SK-N-DZ (cell line): ENCODE measurements around the gene OR2T34. TPM values are rescaled to one million over a fixed set of nuclear protein-coding genes. Genes with fewer than 3 reads are reported as not detected.
"Not testable (repeated sequence)": the region's sequence is repeated elsewhere in the genome, so short reads cannot be mapped to it uniquely, and the experiment has no call there.

Experiments
- DNase-seq: peaks from one replicate; pipeline ENCODE4 v3.0.0-alpha.2; 2015; ENCODE audit warnings: low spot score
- polyA plus RNA-seq, 2 experiments: library from polyadenylated mRNA; depleted of rRNA; stranded (reverse); fragments of >200 nt; gene quantifications; 2 replicates each; pipeline ENCODE4 v1.2.3, GENCODE V29; 2014

The OR2T34 gene, protein sequence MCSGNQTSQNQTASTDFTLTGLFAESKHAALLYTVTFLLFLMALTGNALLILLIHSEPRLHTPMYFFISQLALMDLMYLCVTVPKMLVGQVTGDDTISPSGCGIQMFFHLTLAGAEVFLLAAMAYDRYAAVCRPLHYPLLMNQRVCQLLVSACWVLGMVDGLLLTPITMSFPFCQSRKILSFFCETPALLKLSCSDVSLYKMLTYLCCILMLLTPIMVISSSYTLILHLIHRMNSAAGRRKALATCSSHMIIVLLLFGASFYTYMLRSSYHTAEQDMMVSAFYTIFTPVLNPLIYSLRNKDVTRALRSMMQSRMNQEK
- polyA plus RNA-seq (2014; cell fraction: cytosol; rRNA removed) = not detected in 2 replicates
- polyA plus RNA-seq (2014; cell fraction: nucleus; rRNA removed) = not detected in 2 replicates

DNA sequence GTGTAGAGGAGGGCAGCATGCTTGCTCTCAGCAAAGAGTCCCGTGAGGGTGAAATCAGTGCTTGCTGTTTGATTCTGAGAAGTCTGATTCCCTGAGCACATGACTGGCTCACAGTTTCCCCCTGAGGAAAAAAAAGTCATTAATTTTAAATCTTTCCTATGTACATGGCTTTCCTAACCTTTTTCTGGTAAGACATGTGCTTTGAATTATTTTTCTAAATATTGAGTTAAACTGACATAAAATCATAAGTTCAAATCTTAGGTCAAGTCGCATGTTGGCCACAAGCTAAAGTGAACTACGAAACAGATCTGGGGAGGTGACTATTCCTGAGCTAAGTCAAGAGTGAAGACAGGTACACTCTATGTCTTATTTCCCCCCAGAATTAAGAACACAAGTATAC lies at the start of gene OR2T34:
OR2T34 (minus strand) TSS at position 101 of the 400 bp plus-strand sequence; CDS start at position 101, 0 bp downstream.
- not testable (repeated sequence) for DNase-seq

DNA sequence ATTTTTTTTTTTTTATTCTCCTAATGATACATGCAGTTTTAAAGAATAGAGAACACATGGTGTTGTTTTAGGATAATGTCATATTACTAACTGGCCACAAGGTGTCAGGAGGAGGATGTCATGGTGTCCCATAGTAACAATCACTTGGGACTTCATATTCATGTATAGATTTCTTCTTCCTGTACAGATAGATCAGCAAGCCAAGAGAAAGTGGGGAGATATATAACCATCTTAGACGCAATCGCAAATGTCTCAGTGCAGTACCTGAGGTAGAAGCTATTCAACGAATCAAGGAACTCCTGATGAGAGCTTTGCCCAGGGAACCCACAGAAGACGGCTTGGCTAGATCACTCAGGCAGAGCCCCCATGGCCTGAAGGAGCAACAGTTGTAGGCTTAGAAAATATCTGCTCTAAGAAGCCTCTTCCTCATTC lies 48.0 kb upstream of the OR2T34 start:
- peak; percentile 16 for DNase-seq

DNA sequence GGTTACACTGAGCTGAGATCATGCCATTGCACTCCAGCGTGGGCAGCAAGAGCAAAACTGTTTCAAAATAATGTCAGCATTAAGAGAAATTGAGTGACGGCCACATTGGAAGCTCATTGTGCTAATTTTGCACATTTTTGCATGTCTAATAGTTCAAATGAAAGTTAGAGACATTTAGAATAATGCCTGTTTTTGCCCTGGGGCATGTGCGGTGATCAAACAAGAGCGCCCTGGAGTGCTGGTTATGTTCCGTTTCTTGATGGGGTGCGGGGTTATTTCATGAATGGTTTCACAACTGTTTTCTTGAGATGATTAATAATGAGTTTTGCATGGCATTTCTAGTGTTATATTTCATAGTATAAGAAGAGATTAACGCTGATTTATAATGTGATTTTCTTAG lies 47.2 kb upstream of the OR2T34 start:
- no peak for DNase-seq

DNA sequence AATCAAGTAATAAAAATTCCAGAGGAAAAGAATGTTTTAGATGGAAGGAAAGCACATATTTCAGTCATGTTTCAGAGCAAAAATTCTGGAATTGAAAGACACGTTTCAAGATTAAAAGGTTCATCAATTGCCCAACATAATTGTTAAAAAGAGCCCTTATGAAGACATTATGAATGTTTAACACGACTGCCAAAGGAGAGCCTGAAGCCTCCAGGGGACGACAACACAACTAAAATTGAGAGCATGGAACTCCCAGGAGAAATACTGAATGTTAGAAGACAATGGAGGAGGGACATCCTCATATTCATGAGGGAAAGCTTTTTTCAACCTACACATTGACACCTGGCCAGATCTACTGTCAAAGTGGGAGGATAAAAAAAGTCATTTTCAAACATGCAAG lies 44.3 kb upstream of the OR2T34 start:
- peak; percentile 32 for DNase-seq

DNA sequence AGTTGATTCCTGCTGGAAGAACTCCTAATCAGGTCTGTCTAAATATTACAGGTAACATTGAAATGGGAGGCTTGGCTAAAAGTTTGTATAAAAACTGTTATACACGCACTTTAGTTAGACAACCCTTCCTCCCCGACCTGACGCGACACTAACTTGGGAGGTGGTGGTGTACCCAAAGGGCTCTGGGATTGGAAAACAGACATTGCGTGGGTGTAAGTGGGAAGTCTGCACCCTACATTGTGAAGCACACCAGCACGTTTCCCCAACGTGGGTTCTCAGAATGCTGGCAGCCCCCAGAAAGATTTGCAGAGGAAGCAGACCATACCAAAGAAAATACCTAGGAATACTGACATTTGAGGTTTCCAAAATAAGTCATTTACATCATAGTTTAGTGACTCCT lies 43.6 kb upstream of the OR2T34 start:
- no peak for DNase-seq

DNA sequence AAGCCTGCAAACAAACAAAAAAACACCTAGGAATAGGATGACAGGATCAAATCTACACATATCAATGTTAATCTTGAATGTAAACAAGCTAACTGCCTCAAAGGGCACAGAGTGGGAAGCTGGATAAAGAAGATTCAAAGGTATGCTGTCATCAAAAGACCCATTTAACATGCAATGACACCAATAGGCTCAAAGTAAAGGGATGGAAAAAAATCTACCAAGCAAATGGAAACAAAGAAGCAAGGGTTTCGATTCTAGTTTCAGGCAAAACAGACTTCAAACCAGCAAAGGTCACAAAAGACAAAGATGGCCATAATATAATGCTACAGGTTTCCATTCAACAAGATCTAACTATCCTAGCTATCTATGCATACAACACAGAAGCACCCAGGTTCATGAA lies 39.2 kb upstream of the OR2T34 start:
- no peak for DNase-seq

DNA sequence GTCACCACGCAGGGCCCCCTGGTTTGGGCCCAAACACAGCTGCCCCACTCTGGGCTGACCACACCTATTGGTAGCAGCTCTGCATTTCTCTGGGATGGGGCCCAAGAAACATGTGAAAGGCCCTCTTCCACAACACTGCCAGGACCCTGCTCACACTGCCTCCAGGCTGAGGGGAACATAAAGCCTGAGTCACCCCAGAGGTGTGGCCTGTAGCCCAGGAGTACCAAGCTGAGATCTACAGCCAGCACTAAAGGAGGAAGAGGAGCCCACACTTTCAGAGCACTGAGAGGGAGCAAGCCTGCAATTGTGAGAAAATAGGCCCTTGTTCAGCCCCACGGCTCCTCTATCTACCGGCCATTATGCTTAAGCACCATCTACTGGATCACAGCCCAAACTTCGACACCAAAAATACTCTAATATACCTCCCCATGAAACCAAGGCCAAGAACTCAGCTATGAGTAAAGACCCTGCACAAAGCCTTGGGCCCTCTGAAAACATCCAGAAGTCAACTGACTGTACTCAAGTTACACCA lies 37.4 kb upstream of the OR2T34 start:
- no peak for DNase-seq

DNA sequence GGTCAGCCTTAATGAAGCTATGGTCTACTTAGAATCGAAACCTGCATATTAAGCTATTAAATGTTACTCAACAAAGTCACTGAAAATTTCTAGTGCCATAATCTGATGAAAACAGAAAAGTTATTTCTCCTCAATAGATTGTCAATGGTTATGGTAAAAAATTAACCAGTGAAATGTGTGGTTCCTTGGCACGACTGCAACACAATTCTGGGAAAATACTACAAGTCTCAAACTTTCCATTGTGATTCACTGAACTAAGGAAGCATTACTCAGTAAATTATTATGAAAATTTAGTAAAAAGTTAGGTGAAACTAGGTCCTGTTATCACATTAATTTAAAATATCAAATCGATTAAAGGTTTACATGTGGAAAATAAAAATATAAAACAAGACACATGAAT lies 35.7 kb upstream of the OR2T34 start:
- DNase-seq = no peak

DNA sequence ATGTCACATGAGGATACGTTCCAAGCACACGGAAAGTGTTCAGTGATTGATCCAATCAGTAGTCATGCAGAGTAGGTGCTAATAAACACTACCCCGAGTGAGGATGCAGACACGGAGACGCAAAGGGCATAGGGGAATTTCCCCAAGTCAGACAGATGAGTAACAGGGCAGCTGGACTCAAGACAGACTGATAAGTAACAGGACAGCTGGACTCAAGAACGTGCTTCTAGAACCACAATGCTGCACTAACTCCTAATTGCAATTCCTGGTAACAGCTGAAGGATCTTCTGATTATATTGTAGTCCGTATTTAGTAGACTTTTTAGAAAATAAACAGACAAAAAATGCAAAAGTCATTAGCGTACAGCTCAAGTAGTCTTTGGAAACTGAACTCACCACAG lies 24.8 kb upstream of the OR2T34 start:
- DNase-seq = no peak

DNA sequence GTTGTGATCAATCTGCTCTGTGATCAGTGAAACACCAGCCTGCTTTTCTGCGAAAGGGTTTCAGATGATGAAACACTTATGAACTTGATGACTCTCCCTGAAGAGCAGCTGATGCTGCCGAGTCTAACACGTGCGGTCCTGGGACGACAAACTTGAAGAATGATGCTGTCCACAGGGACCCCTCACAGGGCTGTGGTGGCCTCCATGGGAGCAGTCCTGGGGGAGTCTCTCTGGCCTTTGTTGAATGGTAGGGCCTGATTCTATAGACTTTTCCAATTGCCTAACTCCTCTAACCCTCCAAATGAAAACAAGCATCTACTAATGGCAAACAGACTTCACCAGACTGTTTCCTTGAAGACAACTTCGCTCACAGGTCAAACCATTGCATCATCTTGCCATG lies 23.0 kb upstream of the OR2T34 start, which contains the start of gene OR2T10:
OR2T10 (minus strand) TSS at position 112 of the 400 bp plus-strand sequence. CDS start 3,932 bp downstream, outside the sequence.
- no peak for DNase-seq

DNA sequence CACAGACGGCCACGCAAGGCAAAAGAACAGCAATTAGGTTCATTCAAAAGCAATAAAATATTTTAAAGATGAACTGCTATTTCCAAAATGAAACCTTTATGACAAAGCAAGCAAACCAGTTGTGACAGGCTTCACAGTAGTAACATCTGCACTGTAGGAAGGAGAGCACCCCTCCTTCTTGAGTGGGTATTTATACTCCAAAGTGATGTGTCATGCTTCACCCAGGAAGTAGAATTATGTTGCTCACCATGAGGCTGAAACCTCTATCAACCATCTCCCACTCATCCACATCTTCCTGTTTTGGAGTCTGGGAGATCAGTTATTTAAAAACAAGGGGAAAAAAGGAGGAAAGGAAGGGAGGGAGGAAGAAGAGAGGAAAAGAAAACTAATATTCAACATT lies 22.1 kb upstream of the OR2T34 start:
- DNase-seq = no peak

DNA sequence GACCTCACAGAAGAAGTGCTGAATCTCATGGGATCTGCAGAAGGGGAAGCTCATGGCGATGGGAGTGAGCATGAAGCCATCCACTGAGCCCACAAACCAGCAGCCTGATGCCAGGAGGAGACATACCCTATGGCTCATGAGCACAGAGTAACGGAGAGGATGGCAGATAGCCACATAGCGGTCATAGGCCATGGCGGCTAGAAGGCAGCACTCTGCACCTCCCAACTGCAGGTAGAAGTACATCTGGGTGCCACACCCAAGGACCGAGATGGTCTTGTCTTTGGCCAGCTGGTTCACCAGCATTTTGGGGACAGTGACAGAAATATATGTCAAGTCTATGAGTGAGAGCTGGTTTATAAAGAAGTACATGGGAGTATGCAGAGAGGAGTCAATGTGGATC lies 18.7 kb upstream of the OR2T34 start:
- no peak for DNase-seq

DNA sequence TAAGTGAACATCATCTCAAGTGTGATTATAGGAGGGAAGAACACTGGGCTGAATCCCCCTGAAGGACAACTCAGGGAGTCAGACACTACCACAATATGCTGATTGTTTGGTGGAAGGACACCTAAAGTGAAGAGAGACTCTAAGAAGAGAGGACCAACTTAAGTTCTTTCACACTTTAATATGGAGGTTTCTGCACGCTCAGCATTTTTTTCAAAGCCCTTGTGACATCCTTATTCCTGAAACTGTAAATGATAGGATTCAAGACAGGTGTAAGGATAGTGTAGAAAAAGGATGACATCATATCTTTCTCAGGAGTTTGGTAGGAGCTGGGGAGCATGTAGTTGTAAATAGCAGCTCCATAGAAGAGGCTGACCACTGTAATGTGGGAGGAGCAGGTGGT lies 18.1 kb upstream of the OR2T34 start:
- DNase-seq = no peak

DNA sequence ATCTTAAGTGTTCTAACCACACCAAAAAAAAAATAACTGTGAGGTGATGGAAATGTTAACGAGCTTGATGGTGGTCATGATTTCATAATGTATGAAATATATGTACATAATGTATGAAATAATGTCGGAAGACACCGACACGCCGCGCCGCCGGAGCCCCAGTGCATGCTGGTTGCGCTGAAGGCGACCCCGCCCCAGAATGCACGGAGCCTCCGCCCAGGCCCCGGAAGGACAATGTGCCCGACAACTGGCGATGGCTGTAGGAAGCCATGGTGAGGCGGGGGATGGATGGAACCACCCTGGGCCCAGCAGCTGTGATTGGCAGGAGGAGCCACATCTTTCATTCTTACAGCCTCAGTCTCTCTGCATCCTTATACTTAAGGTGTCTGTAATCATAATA lies 15.5 kb upstream of the OR2T34 start:
- no peak for DNase-seq

DNA sequence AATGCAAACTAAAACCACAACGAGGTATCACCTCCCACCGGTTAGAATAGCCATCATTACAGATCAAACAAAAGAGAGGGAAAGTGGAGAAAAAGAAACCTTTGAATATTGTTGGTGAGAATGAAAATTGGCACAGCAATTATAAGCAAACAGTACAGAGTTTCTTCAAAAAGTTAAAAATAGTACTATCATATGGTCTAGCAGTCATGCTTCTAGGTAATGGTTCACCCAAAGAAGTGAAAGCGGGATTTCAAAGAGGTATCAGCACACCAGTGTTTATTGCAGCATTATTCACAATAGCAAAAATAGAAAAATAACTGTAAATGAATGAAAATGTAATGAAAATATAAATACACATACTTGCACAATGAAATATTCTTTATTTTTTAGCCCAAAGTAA lies 14.8 kb upstream of the OR2T34 start:
- no peak for DNase-seq

DNA sequence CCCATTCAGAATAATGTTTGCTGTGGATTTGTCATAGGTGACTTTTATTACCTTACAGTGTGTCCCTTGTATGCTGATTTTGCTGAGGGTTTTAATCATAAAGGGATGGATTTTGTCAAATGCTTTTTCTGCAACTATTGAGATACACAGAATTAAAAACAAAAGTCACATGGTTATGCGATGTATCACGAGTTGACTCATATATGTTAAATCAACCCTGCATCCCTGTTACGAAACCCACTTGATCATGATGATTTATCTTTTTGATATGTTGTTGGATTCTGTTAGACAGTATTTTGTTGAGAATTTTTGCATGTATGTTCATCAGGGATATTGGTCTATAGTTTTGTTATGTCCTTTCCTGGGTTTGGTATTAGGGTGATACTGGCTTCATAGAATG lies 10.7 kb upstream of the OR2T34 start:
- DNase-seq = no peak

DNA sequence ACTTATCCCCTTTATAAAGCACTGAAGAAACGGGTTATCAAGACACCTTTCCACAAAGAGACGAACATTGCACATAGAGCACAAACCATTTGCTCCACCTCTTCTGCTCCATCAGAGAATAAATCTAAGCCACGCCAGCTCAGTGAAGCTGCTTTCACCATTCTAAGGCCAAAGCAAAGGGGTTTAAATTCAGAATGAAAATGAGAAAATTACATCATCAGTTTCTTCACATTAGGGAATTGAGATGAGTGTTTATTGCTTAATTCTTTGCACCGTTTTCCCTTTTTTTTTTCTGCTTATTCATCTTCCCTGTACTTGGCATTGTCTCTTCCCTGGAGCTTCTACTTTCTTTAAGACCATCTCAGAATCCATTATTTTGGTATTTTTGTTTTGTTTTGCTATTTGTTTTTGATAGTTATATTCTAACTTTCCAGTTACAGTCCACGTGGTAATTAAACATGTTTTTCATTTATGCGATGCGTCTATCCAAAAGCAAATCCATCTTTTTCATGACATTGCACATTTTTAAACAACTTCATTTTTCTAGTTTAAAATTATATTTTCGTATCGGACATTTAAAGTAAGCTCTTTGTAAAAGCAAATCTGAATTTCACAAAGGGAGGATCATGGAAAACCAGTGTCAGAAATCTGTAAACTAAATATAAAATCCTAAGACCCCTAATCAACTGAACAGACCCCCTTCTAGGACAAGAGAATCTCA lies 1.9 kb upstream of the OR2T34 start:
- no peak for DNase-seq

DNA sequence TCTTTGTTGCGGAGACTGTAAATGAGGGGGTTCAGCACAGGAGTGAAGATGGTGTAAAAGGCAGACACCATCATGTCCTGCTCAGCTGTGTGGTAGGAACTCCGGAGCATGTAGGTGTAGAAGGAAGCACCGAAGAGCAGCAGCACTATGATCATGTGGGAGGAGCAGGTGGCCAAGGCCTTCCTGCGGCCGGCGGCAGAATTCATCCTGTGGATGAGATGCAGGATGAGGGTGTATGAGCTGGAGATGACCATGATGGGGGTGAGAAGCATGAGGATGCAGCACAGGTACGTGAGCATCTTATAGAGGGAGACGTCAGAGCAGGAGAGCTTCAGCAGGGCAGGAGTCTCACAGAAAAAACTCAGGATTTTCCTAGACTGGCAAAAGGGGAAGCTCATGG lies 701 bp downstream of the OR2T34 start:
- DNase-seq = not testable (repeated sequence)

DNA sequence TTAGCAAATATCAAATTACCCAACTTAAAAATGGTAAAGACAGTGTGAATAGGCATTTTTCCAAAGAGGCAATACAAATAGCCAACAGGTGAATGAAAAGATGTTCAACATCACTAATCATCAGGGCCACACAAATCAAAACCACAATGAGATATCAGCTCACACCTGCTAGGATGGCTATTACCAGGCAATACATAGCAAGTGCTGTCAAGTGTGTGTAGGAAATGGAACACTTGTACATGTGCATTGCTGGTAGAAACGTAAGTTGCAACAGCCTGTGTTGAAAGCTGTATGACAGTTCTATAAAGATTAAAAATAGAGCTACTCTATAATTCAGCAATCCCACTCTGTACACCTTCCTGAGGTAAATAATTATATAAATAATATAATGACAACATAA lies 2.5 kb downstream of the OR2T34 start:
- not testable (repeated sequence) for DNase-seq

DNA sequence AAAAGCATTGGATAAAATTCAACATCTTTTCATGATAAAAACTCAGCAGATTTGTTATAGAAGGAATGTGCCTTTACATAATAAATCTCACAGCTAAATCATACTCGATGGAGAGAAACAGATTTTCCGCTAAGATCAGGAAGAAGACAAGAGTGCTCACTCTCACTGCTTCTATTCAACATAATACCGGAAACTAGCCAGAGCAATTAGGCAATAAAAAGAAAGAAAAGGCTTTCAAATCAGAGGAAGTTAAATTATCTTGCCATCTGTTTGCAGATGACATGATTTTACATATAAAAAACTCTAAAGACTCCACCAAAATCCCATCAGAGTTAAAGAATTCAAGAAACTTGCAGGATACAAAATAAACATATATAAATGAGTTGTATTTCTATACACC lies 3.7 kb downstream of the OR2T34 start:
- DNase-seq = not testable (repeated sequence)

DNA sequence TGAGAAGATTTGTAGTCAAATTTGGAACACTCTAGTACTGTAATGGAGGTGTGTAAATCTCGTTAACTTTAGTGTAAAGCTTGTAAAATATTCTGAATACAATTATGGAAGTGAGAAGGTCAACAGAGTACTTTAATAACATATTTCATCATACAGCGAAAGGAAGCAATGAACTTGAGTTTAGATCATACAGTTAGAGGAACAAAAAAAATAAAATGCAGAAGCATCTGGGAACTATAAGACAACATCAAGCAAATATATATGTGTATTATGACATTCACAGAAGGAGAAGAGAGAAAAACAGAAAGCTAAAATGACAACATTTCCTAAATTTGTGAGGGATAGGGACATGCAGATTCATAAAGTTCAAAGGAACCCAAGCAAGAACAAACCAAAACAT lies 5.5 kb downstream of the OR2T34 start:
- not testable (repeated sequence) for DNase-seq

DNA sequence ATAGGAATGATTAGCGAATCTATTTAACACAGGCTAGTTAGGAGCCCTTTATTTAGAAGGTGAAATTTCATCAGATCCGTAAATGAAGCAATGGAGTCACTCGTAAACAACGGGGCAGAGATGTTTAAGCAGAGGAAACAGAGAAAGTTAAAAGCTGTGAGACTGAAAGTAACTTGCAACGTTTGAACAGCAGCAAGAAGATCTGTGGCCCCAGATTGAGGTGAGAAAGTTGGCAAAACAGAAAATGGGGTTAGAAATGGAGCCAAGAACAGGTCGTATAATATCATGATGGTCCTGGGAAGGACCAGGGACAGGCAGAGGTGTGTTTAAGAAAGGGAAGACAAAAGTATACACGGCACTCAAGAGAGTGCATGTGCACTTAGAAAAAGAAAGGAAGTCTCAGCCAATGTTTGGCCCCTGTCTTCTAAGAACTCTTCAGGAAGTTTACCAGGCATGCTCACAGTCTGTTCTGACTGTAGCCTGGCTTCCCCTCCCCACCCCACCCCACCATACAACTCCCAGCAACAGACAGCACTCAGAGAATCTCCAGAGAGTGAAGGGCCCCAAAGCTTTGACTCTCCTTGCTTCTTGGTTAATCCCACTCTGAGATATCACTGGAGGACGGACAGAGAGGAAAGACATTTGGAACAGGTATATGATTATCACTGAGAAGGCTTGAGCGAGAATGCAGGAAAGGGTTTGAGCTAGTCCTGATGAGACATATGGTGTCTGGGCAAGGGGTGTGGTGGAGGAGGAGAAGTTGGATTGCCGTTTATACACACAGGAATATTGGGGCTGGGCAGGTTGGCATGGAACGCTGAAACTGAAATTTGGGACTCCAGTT lies 8.8 kb downstream of the OR2T34 start:
- DNase-seq = not testable (repeated sequence)
